Natural killer cell (primary cell): ENCODE results near the gene ACSL6. TPM values are rescaled to one million over a fixed set of nuclear protein-coding genes. Genes with fewer than 3 reads are reported as not detected.

Source experiments
- ATAC-seq, 3 donors: fragments of 150-1000 bp in 2 of 3; fragments of 200-7000 bp in 1 of 3; cut with Tn5 transposase; 1 replicate in 1 of 3; 2 replicates in 2 of 3; pipeline ENCODE4 v1.10.0; 2021; ENCODE audit warnings: mild to moderate bottlenecking in 2 of 3, moderate library complexity in 2 of 3
- DNase-seq, 2 donors: peaks; one replicate each; pipeline versions ENCODE4 v3.0.0 to v3.0.0-alpha.2; 2013 to 2021; ENCODE audit warnings: mixed read lengths in 1 of 2
- H3K27ac ChIP-seq: one replicate; pipeline ENCODE4 v1.5.1; 2013; ENCODE audit warnings: mild to moderate bottlenecking, low read length
- H3K27me3 ChIP-seq: one replicate; pipeline ENCODE4 v1.6.1; 2013; ENCODE audit warnings: low read length; ENCODE audit not compliant: control insufficient read depth, insufficient read depth
- H3K36me3 ChIP-seq: one replicate; pipeline ENCODE4 v1.6.1; 2013; ENCODE audit warnings: low read length; ENCODE audit not compliant: control insufficient read depth, insufficient read depth
- H3K4me1 ChIP-seq: one replicate; pipeline ENCODE4 v1.6.1; 2013; ENCODE audit warnings: low read length; ENCODE audit not compliant: control insufficient read depth, insufficient read depth
- H3K4me3 ChIP-seq: one replicate; pipeline ENCODE4 v1.5.1; 2013; ENCODE audit warnings: low read length
- H3K9me3 ChIP-seq: one replicate; pipeline ENCODE4 v1.6.1; 2013; ENCODE audit warnings: low read length; ENCODE audit not compliant: control insufficient read depth, insufficient read depth
- H3K27ac Mint-ChIP-seq, 2 donors: one replicate each; pipeline ENCODE4 v1.8.0; 2022; ENCODE audit warnings: mild to moderate bottlenecking in 2 of 2, mixed read lengths in 2 of 2, moderate library complexity in 1 of 2
- H3K27me3 Mint-ChIP-seq, 2 donors: one replicate each; pipeline ENCODE4 v1.8.0; 2022; ENCODE audit warnings: low read depth in 2 of 2, mixed read lengths in 2 of 2
- H3K36me3 Mint-ChIP-seq: one replicate; pipeline ENCODE4 v1.8.0; 2022; ENCODE audit warnings: mixed read lengths
- H3K4me1 Mint-ChIP-seq, 2 donors: one replicate each; pipeline ENCODE4 v1.8.0; 2022; ENCODE audit warnings: mixed read lengths in 2 of 2
- H3K4me3 Mint-ChIP-seq: one replicate; pipeline ENCODE4 v1.8.0; 2022; ENCODE audit warnings: mild to moderate bottlenecking, moderate library complexity, mixed read lengths
- H3K9me3 Mint-ChIP-seq, 2 donors: one replicate each; pipeline ENCODE4 v1.8.0; 2022; ENCODE audit warnings: mixed read lengths in 2 of 2
- CTCF ChIP-seq: fragments of 200-600 bp; IDR thresholded peaks from one replicate; pipeline ENCODE4 v1.8.0; 2022; ENCODE audit warnings: antibody characterized with exemption
- WGBS: methylation state at CpG from one replicate; pipeline ENCODE4 v1.1.7; 2013; ENCODE audit warnings: missing lambda C conversion rate; ENCODE audit not compliant: insufficient coverage; 5-methylcytosine and 5-hydroxymethylcytosine counted together
- intact Hi-C: fragments of 100-400 bp; cut with micrococcal nuclease; formaldehyde crosslinking; loops from one replicate; pipeline ENCODE4 v1.14.2; 2022
- total RNA-seq, 4 donors: library from RNA; stranded (reverse); fragments of 120-200 nt in 1 of 4; gene quantifications; one replicate each; pipeline versions ENCODE4 v1.2.3 to v1.2.4, GENCODE V29; 2013 to 2022

ACSL6 gene
- total RNA-seq, 3 donors from 2014 or later (not counting 1 experiment from before 2014, with no cell fraction given) = 2.1 to 2.2 (median 2.2) TPM

DNA sequence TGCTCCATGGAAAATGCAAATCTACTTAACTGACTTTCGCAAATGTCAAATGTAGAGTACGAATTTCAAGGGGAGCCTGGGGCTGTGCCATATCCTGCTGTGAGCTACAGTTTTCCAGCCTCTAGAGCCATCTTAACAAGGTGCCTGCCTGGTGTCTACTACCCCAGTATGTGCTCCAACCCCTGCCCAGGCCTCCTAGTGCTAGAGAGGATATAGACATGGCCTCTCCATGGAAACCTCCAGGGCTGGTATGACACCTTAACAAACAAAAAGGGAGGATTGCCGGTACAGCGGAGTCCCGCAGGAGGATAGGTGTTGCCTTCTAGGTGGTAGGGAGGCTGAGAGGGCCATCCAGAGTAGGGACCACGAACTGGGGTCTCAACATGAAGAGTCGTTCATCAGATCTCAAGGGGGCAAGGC, 35.4 kb upstream of the ACSL6 start:
- TF ChIP-seq CTCF = no peak
- Histone ChIP-seq H3K4me1 (peaks cover 18% of the 10 kb centered on the region), H3K36me3 (no peaks in the 10 kb centered on the region), H3K9me3 (no peaks in the 10 kb centered on the region), H3K27ac (no peak overlapping the region), H3K4me3 (no peak overlapping the region), H3K27me3 (no peaks in the 10 kb centered on the region)
- DNase-seq (no peak), ATAC-seq (no peak)
- H3K27me3 Mint-ChIP-seq = peaks cover 5 to 14% of the 10 kb centered on the region in 2 donors
- WGBS = 95% methylated on average over 7 of the region's 7 CpGs
- no peaks in the 10 kb centered on the region for H3K36me3 Mint-ChIP-seq
- intact Hi-C loops = no loop called here
- H3K4me1 Mint-ChIP-seq = peaks cover 5 to 13% of the 10 kb centered on the region in 2 donors
- H3K27ac Mint-ChIP-seq = no peak overlapping the region
- no peaks in the 10 kb centered on the region for H3K9me3 Mint-ChIP-seq
- H3K4me3 Mint-ChIP-seq = no peak overlapping the region

GRCh38 chr5:132044207-132044606, 32.7 kb upstream of the ACSL6 start:
- no peak overlapping the region for H3K4me3 ChIP-seq
- Mint-ChIP-seq H3K4me1 (peaks cover 0 to 5% of the 10 kb centered on the region in 2 donors), H3K36me3 (no peaks in the 10 kb centered on the region), H3K4me3 (no peak overlapping the region), H3K27me3 (peaks cover 17 to 23% of the 10 kb centered on the region in 2 donors), H3K9me3 (no peaks in the 10 kb centered on the region), H3K27ac (no peak overlapping the region)
- TF ChIP-seq CTCF = no peak
- DNase-seq (peak in 1 of 2 donors; percentile 2), ATAC-seq (no peak)
- H3K27ac ChIP-seq = no peak overlapping the region
- H3K36me3 ChIP-seq = no peaks in the 10 kb centered on the region
- no peaks in the 10 kb centered on the region for H3K27me3 ChIP-seq
- intact Hi-C loops = no loop called here
- H3K4me1 ChIP-seq = peaks cover 5% of the 10 kb centered on the region
- H3K9me3 ChIP-seq = no peaks in the 10 kb centered on the region
- 39% methylated on average over 5 of the region's 10 CpGs for WGBS

GRCh38 chr5:132037353-132037752, 25.9 kb upstream of the ACSL6 start:
- Histone ChIP-seq H3K27ac (no peak overlapping the region), H3K36me3 (no peaks in the 10 kb centered on the region), H3K27me3 (no peaks in the 10 kb centered on the region), H3K4me1 (no peaks in the 10 kb centered on the region), H3K9me3 (no peaks in the 10 kb centered on the region), H3K4me3 (no peak overlapping the region)
- peaks cover 6 to 12% of the 10 kb centered on the region in 2 donors for H3K9me3 Mint-ChIP-seq
- no peak overlapping the region for H3K4me3 Mint-ChIP-seq
- ATAC-seq = no peak
- 60% methylated on average over 1 of the region's 2 CpGs for WGBS
- H3K27me3 Mint-ChIP-seq = peaks cover 22 to 32% of the 10 kb centered on the region in 2 donors
- no peak overlapping the region for H3K27ac Mint-ChIP-seq
- no peak for DNase-seq
- TF ChIP-seq CTCF = no peak
- peaks cover 17% of the 10 kb centered on the region for H3K36me3 Mint-ChIP-seq
- no peaks in the 10 kb centered on the region for H3K4me1 Mint-ChIP-seq
- intact Hi-C loops = no loop called here

GRCh38 chr5:132033122-132033521, 21.7 kb upstream of the ACSL6 start:
- intact Hi-C loops = no loop called here
- no peak overlapping the region for H3K4me3 Mint-ChIP-seq

More at GRCh38 chr5:132033122-132033521, 21.7 kb upstream of the ACSL6 start:
- H3K27ac ChIP-seq = no peak overlapping the region
- H3K27me3 ChIP-seq = no peaks in the 10 kb centered on the region
- no peak overlapping the region for H3K4me3 ChIP-seq
- no peak overlapping the region for H3K27ac Mint-ChIP-seq
- no peaks in the 10 kb centered on the region for H3K36me3 ChIP-seq
- 100% methylated on average over 2 of the region's 4 CpGs for WGBS
- no peak for TF ChIP-seq CTCF
- peaks cover 18% of the 10 kb centered on the region for H3K36me3 Mint-ChIP-seq
- peaks cover 16 to 34% of the 10 kb centered on the region in 2 donors for H3K27me3 Mint-ChIP-seq
- ATAC-seq (no peak), DNase-seq (no peak)
- peaks cover 6 to 12% of the 10 kb centered on the region in 2 donors for H3K9me3 Mint-ChIP-seq
- peaks cover 4% of the 10 kb centered on the region for H3K4me1 ChIP-seq
- peaks cover 5 to 12% of the 10 kb centered on the region in 2 donors for H3K4me1 Mint-ChIP-seq
- no peaks in the 10 kb centered on the region for H3K9me3 ChIP-seq
